Activated CD4-positive, alpha-beta T cell treated with anti-CD3 and anti-CD28 coated beads, Interleukin-10, Interleukin-2, amounts not matched to agents 100 ng/mL and 50 ng/mL, durations not matched to agents 16 hours and 8 hours (primary cell): ENCODE data around the gene RAMP3.

ENCODE experiments used
- DNase-seq: peaks from one replicate; pipeline ENCODE4 v3.0.0-alpha.2; 2020

RAMP3 gene

GRCh38 chr7:45225311-45225947 is 67.8 kb downstream of the RAMP3 start:
- no peak for DNase-seq

GRCh38 chr7:45225948-45226335 is 68.4 kb downstream of the RAMP3 start:
- DNase-seq = no peak

- no peak for DNase-seq
Observed at GRCh38 chr7:45229156-45229920, 71.7 kb downstream of the RAMP3 start.

- DNase-seq = no peak
Observed at GRCh38 chr7:45230083-45230482, 72.5 kb downstream of the RAMP3 start.

GRCh38 chr7:45230611-45231165 is 73.1 kb downstream of the RAMP3 start:
- no peak for DNase-seq

- DNase-seq = no peak
Observed at GRCh38 chr7:45233249-45233775, 75.7 kb downstream of the RAMP3 start.
